ENCODE results near the gene PCBD1.

- TF ChIP-seq POLR2A (IDR thresholded peaks at IDR 0.05; ENCODE audit: low read length) (no peak), KDM1A (IDR thresholded peaks at IDR 0.05; ENCODE audit: low read depth) (no peak), CHD2 (IDR thresholded peaks at IDR 0.05; ENCODE audit: low read length, partially characterized antibody) (no peak), CTCF (IDR thresholded peaks at IDR 0.05) (no peak), ZNF302 (CRISPR knock-in tag; IDR thresholded peaks at IDR 0.05) (no peak), MAFK (IDR thresholded peaks at IDR 0.05; ENCODE audit: partially characterized antibody) (no peak), MAX (IDR thresholded peaks at IDR 0.05) (no peak), HDAC2 (IDR thresholded peaks at IDR 0.05) (no peak), REST (IDR thresholded peaks at IDR 0.05) (no peak), EP300 (IDR thresholded peaks at IDR 0.05) (no peak), FOSL2 (IDR thresholded peaks at IDR 0.05) (no peak), FOSL2 (CRISPR knock-in tag; IDR thresholded peaks at IDR 0.05) (no peak), PHF8 (IDR thresholded peaks at IDR 0.05; ENCODE audit: borderline replicate concordance, low read depth) (no peak), CHD4 (IDR thresholded peaks at IDR 0.05; ENCODE audit: borderline replicate concordance) (no peak), POLR2AphosphoS2 (conservative IDR thresholded peaks at IDR 0.05; ENCODE audit: low read length) (no peak)
Measured at GRCh38 chr10:70851597-70852475, 36.5 kb downstream of the PCBD1 start.
